ENCODE measurements around the gene CAMK2A.
A peak's percentile ranks its signal among the peaks of the same experiment; 100 is the strongest.

Gene CAMK2A

GRCh38 chr5:150291388-150292385 lies 2.1 kb upstream of the CAMK2A start:
- no peak for DNase-seq (ENCODE audit: low read depth)
- no peak overlapping the region for H3K4me3 ChIP-seq (ENCODE audit: low read depth, low read length)
- TF ChIP-seq, protein P1, sequence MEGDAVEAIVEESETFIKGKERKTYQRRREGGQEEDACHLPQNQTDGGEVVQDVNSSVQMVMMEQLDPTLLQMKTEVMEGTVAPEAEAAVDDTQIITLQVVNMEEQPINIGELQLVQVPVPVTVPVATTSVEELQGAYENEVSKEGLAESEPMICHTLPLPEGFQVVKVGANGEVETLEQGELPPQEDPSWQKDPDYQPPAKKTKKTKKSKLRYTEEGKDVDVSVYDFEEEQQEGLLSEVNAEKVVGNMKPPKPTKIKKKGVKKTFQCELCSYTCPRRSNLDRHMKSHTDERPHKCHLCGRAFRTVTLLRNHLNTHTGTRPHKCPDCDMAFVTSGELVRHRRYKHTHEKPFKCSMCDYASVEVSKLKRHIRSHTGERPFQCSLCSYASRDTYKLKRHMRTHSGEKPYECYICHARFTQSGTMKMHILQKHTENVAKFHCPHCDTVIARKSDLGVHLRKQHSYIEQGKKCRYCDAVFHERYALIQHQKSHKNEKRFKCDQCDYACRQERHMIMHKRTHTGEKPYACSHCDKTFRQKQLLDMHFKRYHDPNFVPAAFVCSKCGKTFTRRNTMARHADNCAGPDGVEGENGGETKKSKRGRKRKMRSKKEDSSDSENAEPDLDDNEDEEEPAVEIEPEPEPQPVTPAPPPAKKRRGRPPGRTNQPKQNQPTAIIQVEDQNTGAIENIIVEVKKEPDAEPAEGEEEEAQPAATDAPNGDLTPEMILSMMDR (IDR thresholded peaks at IDR 0.05; ENCODE audit: insufficient read depth, low read depth, low read length, missing control alignments) = no peak

DNA sequence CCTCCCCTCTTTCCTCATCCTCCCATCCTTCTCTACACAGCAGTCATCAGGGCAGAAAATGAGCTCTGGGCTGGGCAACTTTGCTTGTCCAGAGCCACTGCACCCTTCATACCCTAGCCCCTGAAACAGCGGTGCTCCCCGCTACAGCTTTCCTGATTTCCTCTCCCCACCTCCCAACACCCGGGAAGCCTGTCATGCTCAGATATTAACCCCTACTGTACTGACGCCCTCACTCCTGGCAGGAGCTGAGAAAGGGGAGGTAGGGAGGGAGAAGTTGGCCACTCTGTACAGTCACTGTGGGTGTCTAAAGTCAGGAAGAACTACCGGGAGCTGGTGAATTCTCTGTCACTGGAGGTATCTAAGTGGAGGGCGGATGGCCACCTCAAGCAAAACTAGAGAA lies 782 bp downstream of the CAMK2A start:
- no peak for DNase-seq (ENCODE audit: low read depth)
- no peak overlapping the region for H3K4me3 ChIP-seq (ENCODE audit: low read depth, low read length)
- TF ChIP-seq, protein P1 (IDR thresholded peaks at IDR 0.05; ENCODE audit: insufficient read depth, low read depth, low read length, missing control alignments) = no peak

GRCh38 chr5:150288361-150288760 lies 1.2 kb downstream of the CAMK2A start:
- DNase-seq (ENCODE audit: low read depth) = no peak
- H3K4me3 ChIP-seq (ENCODE audit: low read depth, low read length) = no peak overlapping the region
- TF ChIP-seq, protein P1 (IDR thresholded peaks at IDR 0.05; ENCODE audit: insufficient read depth, low read depth, low read length, missing control alignments) = no peak

GRCh38 chr5:150286820-150287219 lies 2.8 kb downstream of the CAMK2A start:
- TF ChIP-seq, protein P1 (IDR thresholded peaks at IDR 0.05; ENCODE audit: insufficient read depth, low read depth, low read length, missing control alignments) = peak; percentile 37
- H3K4me3 ChIP-seq (ENCODE audit: low read depth, low read length) = no peak overlapping the region
- DNase-seq (ENCODE audit: low read depth) = peak; percentile 30

DNA sequence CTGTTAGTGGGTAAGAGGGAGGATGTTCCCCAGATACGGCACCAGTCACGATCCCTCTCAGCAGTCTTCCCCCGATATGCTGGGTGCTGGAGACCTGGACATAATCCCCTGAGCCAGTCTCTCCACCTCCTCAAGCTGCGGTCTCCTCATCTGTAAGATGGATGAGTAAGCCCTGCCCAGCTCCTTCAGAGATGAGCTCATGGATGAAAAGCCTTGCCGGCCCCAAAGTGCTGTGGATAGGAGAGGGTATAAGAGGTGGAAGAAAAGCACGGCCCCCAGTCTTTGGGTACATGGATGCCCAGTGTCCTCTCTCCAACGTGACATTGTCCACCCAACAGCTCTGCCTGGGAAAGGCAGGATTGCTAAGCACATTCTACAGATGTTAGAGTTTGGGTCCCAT lies 4.5 kb downstream of the CAMK2A start:
- DNase-seq (ENCODE audit: low read depth) = no peak
- TF ChIP-seq, protein P1 (IDR thresholded peaks at IDR 0.05; ENCODE audit: insufficient read depth, low read depth, low read length, missing control alignments) = no peak
- H3K4me3 ChIP-seq (ENCODE audit: low read depth, low read length) = no peak overlapping the region

- DNase-seq (ENCODE audit: low read depth) = no peak
- TF ChIP-seq, protein P1 (IDR thresholded peaks at IDR 0.05; ENCODE audit: insufficient read depth, low read depth, low read length, missing control alignments) = no peak
- H3K4me3 ChIP-seq (ENCODE audit: low read depth, low read length) = no peak overlapping the region
Observed at GRCh38 chr5:150284311-150284710, 5.3 kb downstream of the CAMK2A start.
